Stimulated activated CD4-positive, alpha-beta T cell treated with anti-CD3 and anti-CD28 coated beads, Interleukin-4, amount 100 ng/mL, for 1 hour (primary cell): ENCODE data around the gene MAGEB17.
"Not testable (repeated sequence)": the region's sequence is repeated elsewhere in the genome, so short reads cannot be mapped to it uniquely, and the experiment has no call there.

Experiments used
- DNase-seq: peaks from one replicate; pipeline ENCODE4 v3.0.0-alpha.2; 2020

MAGEB17 gene

DNA sequence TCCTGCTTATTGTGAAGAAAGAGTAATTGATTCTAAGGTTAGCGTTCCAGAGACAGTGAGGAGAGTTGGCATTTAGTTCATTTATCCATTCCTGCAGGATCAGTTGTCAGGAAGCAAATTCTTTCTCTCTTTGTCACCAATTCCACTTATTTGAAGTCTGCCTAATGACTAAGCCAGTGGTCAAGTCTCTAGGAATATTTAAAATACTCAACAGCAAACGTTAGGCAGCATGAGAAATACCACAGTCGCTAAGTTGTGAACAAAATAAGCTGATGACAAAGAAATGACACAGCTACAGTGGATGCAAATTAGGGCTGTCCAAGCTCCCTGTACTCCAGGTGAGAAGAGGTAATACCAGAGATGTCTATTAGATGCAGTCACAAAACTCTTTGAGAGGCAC, 6.6 kb upstream of the MAGEB17 start:
- DNase-seq: no peak

DNA sequence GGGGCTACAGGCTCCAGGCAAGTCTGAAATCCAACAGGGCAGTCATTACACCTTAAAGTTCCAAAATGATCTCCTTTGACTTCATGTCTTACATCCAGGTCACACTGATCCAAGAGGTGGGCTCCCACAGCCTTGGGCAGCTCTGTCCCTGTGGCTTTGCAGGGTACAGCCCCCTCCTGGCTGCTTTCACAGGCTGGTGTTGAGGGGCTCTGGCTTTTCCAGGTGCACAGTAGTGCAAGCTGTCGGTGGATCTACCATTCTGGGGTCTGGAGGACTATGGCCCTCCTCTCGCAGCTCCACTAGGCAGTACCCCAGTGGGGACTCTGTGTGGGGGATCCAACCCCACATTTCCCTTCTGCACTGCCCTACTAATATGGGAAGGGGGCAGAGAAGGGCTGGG, 6.1 kb upstream of the MAGEB17 start:
- not testable (repeated sequence) for DNase-seq

DNA sequence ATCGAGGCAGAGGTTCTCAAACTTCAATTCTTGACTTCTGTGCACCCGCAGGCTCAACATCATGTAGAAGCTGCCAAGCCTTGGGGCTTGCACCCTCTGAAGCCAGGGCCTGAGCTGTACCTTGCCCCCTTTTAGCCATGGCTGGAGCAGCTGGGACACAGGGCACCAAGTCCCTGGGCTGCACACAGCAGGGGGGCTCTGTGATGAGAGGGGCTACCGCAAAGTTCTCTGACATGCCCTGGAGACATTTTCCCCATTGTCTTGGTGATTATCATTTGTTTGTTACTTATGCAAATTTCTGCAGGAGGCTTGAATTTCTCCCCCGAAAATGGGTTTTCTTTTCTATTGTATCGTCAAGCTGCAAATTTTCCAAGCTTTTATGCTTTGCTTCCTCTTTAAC, 4.9 kb upstream of the MAGEB17 start:
- DNase-seq: no peak

- no peak for DNase-seq
Observed at GRCh38 chrX:16164748-16165147, 2.5 kb upstream of the MAGEB17 start.

- DNase-seq: no peak
Observed at GRCh38 chrX:16171039-16171438, 3.8 kb downstream of the MAGEB17 start.

- no peak for DNase-seq
Observed at GRCh38 chrX:16171944-16172343, 4.7 kb downstream of the MAGEB17 start.

DNA sequence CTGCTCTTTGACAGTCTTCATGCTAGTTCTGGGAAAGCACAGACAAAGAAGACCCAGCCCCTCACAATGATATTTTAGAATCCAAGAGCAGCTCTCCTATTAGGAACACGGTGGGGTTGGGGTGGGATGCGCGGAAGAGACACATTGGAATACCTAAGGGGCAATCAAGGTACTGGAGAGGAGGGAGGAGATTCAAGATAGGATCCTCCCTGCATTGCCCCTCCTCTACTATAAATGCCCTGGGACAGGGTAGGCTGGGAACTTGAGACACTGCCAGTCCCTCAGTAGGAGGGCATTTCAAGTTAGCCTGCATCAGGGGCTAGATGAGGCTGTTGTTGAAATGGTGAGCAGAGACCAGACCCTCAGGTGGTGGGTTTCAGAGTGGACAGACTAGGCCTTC, 5.1 kb downstream of the MAGEB17 start:
- no peak for DNase-seq

GRCh38 chrX:16175329-16176061, 8.2 kb downstream of the MAGEB17 start:
- DNase-seq: no peak

DNA sequence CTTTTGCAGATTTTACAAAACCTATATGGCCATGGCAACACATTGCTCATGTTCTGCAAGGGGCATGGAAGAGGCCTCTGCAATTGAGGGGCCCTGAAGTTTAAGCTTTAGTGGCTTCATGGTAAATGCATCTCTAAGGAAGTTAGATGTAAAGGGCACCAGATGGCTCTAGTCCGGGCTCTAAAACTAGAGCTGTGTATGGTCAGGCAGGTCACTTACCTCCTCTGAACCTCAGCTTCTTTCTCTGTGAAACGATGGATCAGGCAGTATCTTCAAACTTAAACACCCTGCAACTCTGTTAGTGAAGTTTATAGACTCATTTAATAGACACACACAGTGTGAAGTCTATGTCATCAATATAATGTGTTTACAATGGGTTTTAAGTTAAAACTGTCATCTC, 10.0 kb downstream of the MAGEB17 start:
- DNase-seq: no peak

DNA sequence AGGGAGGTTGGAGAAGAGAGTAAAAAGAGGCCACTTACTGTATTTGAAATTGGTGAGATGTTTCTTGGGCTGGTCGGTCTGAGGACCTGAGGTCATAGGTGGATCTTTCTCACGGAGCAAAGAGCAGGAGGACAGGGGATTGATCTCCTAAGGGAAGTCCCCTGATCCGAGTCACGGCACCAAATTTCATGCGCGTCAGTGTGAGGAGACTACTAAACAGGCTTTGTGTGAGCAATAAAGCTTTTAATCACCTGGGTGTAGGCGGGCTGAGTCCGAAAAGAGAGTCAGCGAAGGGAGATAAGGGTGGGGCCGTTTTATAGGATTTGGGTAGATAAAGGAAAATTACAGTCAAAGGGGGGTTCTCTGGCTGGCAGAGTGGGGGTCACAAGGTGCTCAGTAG, 16.6 kb downstream of the MAGEB17 start:
- not testable (repeated sequence) for DNase-seq

GRCh38 chrX:16185725-16186136, 18.4 kb downstream of the MAGEB17 start:
- no peak for DNase-seq

DNA sequence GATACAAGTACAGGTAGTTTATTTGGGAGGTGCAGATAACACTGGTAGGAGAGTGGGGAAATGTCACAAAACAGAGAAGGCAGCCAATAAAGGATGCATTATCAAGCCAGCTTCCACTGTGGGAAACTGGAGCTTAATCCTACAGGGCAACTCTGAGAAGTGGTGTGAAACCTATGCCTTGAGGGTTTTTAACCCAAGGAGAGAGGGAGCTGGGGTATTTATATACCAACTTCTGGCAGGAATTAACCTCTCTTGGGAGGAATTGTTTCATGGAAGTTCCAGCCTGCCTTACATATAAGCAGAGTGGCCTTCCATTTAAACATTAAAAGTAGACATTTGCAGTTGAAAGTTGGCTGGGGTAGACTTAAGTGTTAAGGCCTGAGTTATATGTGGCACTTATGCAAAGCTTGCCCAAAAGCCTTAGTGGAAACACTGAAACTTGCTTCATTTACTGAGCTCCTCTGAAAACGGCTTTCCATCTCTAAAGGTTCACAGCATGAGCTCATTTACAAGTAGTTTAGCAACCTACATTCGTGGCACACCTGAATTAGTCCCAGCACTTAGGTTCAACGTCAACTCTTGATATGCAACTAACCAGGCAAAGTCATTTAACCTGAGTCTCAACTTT, 19.2 kb downstream of the MAGEB17 start:
- DNase-seq: no peak

- no peak for DNase-seq
Observed at GRCh38 chrX:16187024-16187760, 19.9 kb downstream of the MAGEB17 start.

DNA sequence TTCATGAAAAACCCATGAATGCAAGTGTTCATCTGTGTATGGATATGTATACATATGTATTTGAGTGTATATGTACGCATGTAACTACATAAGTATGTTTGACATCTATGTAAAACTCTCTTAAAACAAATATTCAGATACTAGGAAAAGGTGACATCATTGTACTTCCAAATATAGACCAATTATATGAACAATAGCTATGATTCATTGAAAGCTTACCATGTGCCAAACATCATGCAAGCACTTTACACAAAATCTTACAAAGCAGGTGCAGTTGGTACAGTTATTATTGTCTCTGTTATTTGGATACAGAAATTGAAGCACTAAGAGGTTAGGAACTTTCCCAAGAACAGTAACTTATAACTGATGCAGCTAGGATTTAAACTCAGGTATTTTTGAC, 21.4 kb downstream of the MAGEB17 start:
- no peak for DNase-seq

DNA sequence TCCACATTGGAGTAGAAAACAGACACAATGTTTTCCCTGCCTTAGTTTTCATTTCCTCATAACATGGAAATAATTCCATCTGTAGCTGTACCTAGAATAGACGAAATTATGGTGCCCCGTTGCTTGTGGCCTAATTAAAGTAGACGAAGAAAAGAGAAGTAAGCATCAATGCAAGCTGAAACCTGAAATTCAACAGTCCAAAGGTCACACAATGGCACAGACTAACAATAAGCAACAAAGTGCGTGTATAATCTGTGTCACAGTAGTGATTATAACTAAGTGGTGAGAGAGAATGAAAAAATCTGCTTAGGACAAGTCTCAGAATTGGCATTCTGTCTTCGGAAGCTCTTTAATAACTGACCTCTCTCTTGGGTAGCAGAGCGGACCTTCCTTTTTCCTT, 24.3 kb downstream of the MAGEB17 start:
- no peak for DNase-seq

- no peak for DNase-seq
Observed at GRCh38 chrX:16196829-16197228, 29.5 kb downstream of the MAGEB17 start.

DNA sequence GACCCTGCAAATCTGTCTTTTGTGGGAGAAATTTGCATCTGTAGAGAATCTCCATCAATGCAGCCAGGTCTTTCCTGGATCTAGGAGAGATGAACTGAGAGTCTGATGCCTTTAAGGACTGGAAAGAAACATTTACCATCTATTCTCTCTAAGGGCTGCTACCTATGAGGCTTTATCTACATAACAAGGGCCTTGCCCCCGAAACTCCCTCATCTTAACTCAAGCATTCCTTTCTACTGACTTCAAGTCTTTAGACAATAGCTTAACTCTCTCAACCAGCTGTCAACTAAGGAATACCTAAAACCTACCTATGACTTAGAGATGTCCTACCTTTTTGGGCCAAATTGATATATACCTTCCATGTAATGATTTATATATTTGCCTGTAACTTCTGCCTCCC, 32.1 kb downstream of the MAGEB17 start:
- DNase-seq: no peak

DNA sequence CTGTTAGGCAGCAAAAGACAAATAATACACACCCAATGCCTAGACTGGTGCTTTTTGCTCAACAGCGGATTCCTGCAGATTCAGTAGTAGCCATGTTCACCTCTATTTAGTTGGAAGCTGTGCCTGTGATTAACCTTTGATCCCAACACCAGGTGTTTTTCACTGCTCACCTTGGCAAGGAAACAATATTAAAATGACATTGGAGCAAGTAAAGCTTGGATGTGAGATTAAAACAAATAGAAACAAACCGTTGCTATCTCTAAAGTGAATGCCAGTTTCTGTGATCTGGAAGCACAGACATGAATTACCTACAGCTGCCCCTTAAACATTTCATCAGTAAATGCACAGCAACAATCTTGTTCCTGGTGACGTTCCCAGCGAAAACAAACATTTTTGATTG, 35.7 kb downstream of the MAGEB17 start:
- DNase-seq: no peak

GRCh38 chrX:16204538-16204937, 37.3 kb downstream of the MAGEB17 start:
- no peak for DNase-seq

DNA sequence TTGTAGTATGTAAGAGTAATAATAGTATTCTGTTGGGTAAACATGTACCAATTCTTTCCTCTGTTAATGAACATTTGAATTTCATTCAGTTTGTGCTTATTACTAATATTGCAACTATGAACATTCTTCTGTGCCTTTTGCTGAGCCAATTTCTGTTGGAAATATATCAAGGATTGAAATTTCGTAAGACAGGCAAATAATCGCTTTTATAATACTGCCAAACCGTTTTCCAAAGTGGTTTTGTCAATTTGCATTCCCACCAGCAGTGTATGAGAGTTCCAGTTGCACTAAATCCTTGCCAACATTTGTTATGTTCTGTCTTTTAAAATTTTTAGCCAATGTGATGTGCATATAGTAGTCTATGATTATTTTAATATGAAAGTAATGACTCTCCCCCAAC, 38.6 kb downstream of the MAGEB17 start:
- no peak for DNase-seq

GRCh38 chrX:16207634-16208033, 40.4 kb downstream of the MAGEB17 start:
- DNase-seq: no peak

DNA sequence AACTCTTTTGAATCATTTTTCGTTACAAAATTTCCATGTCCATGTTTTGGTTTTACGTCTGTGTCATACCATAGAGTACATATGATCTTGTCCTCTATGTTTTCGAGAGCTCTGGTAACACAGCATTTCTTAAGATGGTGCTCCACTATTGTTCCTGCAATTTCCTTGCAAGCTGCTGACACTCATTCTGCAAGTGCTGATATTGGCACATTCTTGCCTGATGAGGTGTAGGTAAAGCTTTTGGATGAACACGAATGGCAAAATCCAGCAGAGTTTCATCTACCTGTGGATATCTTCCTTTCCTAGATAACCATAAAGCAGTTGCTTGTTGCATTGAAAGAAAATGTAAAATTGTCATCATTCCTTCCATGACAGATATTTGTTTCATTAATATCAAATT, 41.3 kb downstream of the MAGEB17 start:
- DNase-seq: no peak

- DNase-seq: no peak
Observed at GRCh38 chrX:16210061-16210460, 42.8 kb downstream of the MAGEB17 start.

- DNase-seq: no peak
Observed at GRCh38 chrX:16212024-16212423, 44.7 kb downstream of the MAGEB17 start.
